ENCODE data around the gene ABLIM1.

Gene ABLIM1

GRCh38 chr10:114489521-114490310 is 168.4 kb downstream of the ABLIM1 start:
- DNase-seq (ENCODE audit: low read depth): no peak

GRCh38 chr10:114487815-114488536 is 170.1 kb downstream of the ABLIM1 start:
- no peak for DNase-seq (ENCODE audit: low read depth)

- no peak for DNase-seq (ENCODE audit: low read depth)
Measured at GRCh38 chr10:114486938-114487814, 170.9 kb downstream of the ABLIM1 start.

- no peak for DNase-seq (ENCODE audit: low read depth)
Measured at GRCh38 chr10:114485696-114486400, 172.2 kb downstream of the ABLIM1 start.

- no peak for DNase-seq (ENCODE audit: low read depth)
Measured at GRCh38 chr10:114483575-114483974, 174.5 kb downstream of the ABLIM1 start.

GRCh38 chr10:114482480-114483304 is 175.4 kb downstream of the ABLIM1 start:
- DNase-seq (ENCODE audit: low read depth): no peak

GRCh38 chr10:114481055-114481454 is 177.0 kb downstream of the ABLIM1 start:
- no peak for DNase-seq (ENCODE audit: low read depth)

- DNase-seq (ENCODE audit: low read depth): no peak
Measured at GRCh38 chr10:114479836-114480235, 178.2 kb downstream of the ABLIM1 start.

- no peak for DNase-seq (ENCODE audit: low read depth)
Measured at GRCh38 chr10:114479307-114479706, 178.8 kb downstream of the ABLIM1 start.

- DNase-seq (ENCODE audit: low read depth): no peak
Measured at GRCh38 chr10:114478281-114478680, 179.8 kb downstream of the ABLIM1 start.

GRCh38 chr10:114477285-114477684 is 180.8 kb downstream of the ABLIM1 start:
- DNase-seq (ENCODE audit: low read depth): no peak

GRCh38 chr10:114474989-114475388 is 183.1 kb downstream of the ABLIM1 start:
- DNase-seq (ENCODE audit: low read depth): no peak

GRCh38 chr10:114473776-114474175 is 184.3 kb downstream of the ABLIM1 start:
- no peak for DNase-seq (ENCODE audit: low read depth)

- DNase-seq (ENCODE audit: low read depth): no peak
Measured at GRCh38 chr10:114472877-114473253, 185.2 kb downstream of the ABLIM1 start.

- DNase-seq (ENCODE audit: low read depth): no peak
Measured at GRCh38 chr10:114471906-114472876, 185.9 kb downstream of the ABLIM1 start.

GRCh38 chr10:114470956-114471905 is 186.8 kb downstream of the ABLIM1 start:
- DNase-seq (ENCODE audit: low read depth): peak; percentile 6

- no peak for DNase-seq (ENCODE audit: low read depth)
Measured at GRCh38 chr10:114470361-114470760, 187.7 kb downstream of the ABLIM1 start.

- DNase-seq (ENCODE audit: low read depth): no peak
Measured at GRCh38 chr10:114458955-114459354, 199.1 kb downstream of the ABLIM1 start.
